HCT116 (cell line): Measurements from ENCODE around the gene PTX3. TPM values are rescaled to one million over a fixed set of nuclear protein-coding genes. Genes with fewer than 3 reads are reported as not detected.

ENCODE experiments used
- ATAC-seq: fragments of 200-7000 bp; cut with Tn5 transposase; 2 replicates; pipeline ENCODE4 v1.9.1; 2020; ENCODE audit warnings: mild to moderate bottlenecking, moderate library complexity
- BruUV-seq: library from RNA; stranded (reverse); fragments of 400-500 nt; replicated peaks from 2 replicates; lab custom pipeline; 2021; lab: Mats Ljungman, UMichigan
- CTCF ChIA-PET: fragments of 300-600 bp; sonication (Branson Sonifier 250); formaldehyde crosslinking; loops from one replicate; lab custom pipeline; 2021; ENCODE audit warnings: antibody characterized with exemption; lab: Charles Lee
- POLR2A ChIA-PET: fragments of 300-600, 350-600 bp; sonication (Branson Sonifier 250); formaldehyde crosslinking; loops from one replicate; lab custom pipeline; 2021; ENCODE audit warnings: antibody characterized with exemption; lab: Charles Lee
- RAD21 ChIA-PET, 2 experiments: fragments of 300-600 bp; sonication (Branson Sonifier 250); formaldehyde crosslinking; loops; one replicate each; lab custom pipeline; 2023; ENCODE audit warnings: low total read pairs in 2 of 2; ENCODE audit not compliant: uncharacterized antibody in 2 of 2, unreplicated experiment in 2 of 2, low non-redundant PET in 1 of 2; lab: Charles Lee
- DNase-seq: peaks from one replicate; pipeline ENCODE4 v3.0.0-alpha.2; 2010; ENCODE audit warnings: low read depth, low spot score
- H2AFZ ChIP-seq: fragments of 200-600 bp; shearing (Covaris generic), sonication (generic); 2 replicates; pipeline ENCODE4 v1.6.1; 2017; ENCODE audit warnings: low read depth, mixed run types, mixed read lengths, antibody characterized with exemption, low read length; ENCODE audit not compliant: poor library complexity, severe bottlenecking
- H3K27ac ChIP-seq: 2 replicates; pipeline ENCODE4 v1.5.1; 2012; ENCODE audit warnings: low read depth, low read length
- H3K27me3 ChIP-seq: fragments of 200-600 bp; sonication (generic); 2 replicates; pipeline ENCODE4 v1.6.1; 2016; ENCODE audit warnings: mixed run types, low read length, mixed read lengths; ENCODE audit not compliant: insufficient read depth
- H3K36me3 ChIP-seq, 2 experiments: fragments of 200-500 bp in 1 of 2; fragments of 200-600 bp in 1 of 2; sonication (Bioruptor generic) in 1 of 2; sonication (generic) in 1 of 2; 2 replicates each; pipeline versions ENCODE4 v1.5.1 to v1.6.1; 2014 to 2016; ENCODE audit warnings: low read length in 2 of 2, inconsistent platforms in 1 of 2, mixed read lengths in 1 of 2, mixed run types in 1 of 2; ENCODE audit not compliant: insufficient read depth in 2 of 2, control insufficient read depth in 1 of 2
- H3K4me1 ChIP-seq, 2 experiments: fragments of 200-600 bp in 1 of 2; sonication (generic) in 1 of 2; 2 replicates each; pipeline versions ENCODE4 v1.5.1 to v1.6.1; 2012 to 2017; ENCODE audit warnings: low read length in 2 of 2, inconsistent platforms in 1 of 2, mild to moderate bottlenecking in 1 of 2, mixed read lengths in 1 of 2, mixed run types in 1 of 2, moderate library complexity in 1 of 2; ENCODE audit not compliant: insufficient read depth in 2 of 2, control insufficient read depth in 1 of 2
- H3K4me2 ChIP-seq: fragments of 200-600 bp; sonication (generic); 2 replicates; pipeline ENCODE4 v1.6.1; 2017; ENCODE audit warnings: mixed run types, low read length, mixed read lengths
- H3K4me3 ChIP-seq, 2 experiments: fragments of 200-600 bp in 1 of 2; sonication (generic) in 1 of 2; replicated peaks in 1 of 2; 2 replicates each; pipeline ENCODE4 v1.5.1; 2011 to 2016; ENCODE audit warnings: low read length in 2 of 2, control low read depth in 1 of 2, low read depth in 1 of 2, mild to moderate bottlenecking in 1 of 2, mixed read lengths in 1 of 2, mixed run types in 1 of 2
- H3K79me2 ChIP-seq: fragments of 200-600 bp; sonication (generic); 2 replicates; pipeline ENCODE4 v1.6.1; 2017; ENCODE audit warnings: mild to moderate bottlenecking, mixed run types, low read length, moderate library complexity, mixed read lengths; ENCODE audit not compliant: insufficient read depth
- H3K9ac ChIP-seq: fragments of 200-600 bp; sonication (generic); 2 replicates; pipeline ENCODE4 v1.6.1; 2016; ENCODE audit warnings: low read length, mixed read lengths
- H3K9me2 ChIP-seq: fragments of 200-600 bp; sonication (generic), shearing (Covaris generic); 2 replicates; pipeline ENCODE4 v1.6.1; 2017; ENCODE audit warnings: mixed run types, mild to moderate bottlenecking, moderate library complexity; ENCODE audit not compliant: insufficient read depth
- H3K9me3 ChIP-seq, 2 experiments: fragments of 200-500 bp in 1 of 2; fragments of 200-600 bp in 1 of 2; sonication (Bioruptor generic) in 1 of 2; sonication (generic) in 1 of 2; 2 replicates each; pipeline ENCODE4 v1.6.1; 2014 to 2017; ENCODE audit warnings: low read length in 2 of 2, mixed read lengths in 2 of 2, inconsistent platforms in 1 of 2, low read depth in 1 of 2, mild to moderate bottlenecking in 1 of 2, mixed run types in 1 of 2, moderate library complexity in 1 of 2; ENCODE audit not compliant: control insufficient read depth in 1 of 2, insufficient read depth in 1 of 2
- H4K20me1 ChIP-seq: fragments of 200-600 bp; sonication (generic), shearing (Covaris generic); 2 replicates; pipeline ENCODE4 v1.6.1; 2017; ENCODE audit warnings: mixed run types, mild to moderate bottlenecking, moderate library complexity; ENCODE audit not compliant: insufficient read depth
- CBX3 ChIP-seq: IDR thresholded peaks from 2 replicates; pipeline ENCODE4 v1.6.1; 2012; ENCODE audit warnings: low read depth
- CEBPB ChIP-seq: IDR thresholded peaks from 2 replicates; pipeline ENCODE4 v1.6.1; 2012; ENCODE audit warnings: low read depth
- EGR1 ChIP-seq: IDR thresholded peaks from 2 replicates; pipeline ENCODE4 v1.6.1; 2012; ENCODE audit warnings: low read depth
- ELF1 ChIP-seq: IDR thresholded peaks from 2 replicates; pipeline ENCODE4 v1.6.1; 2012; ENCODE audit warnings: low read depth, borderline replicate concordance
- RAD21 ChIP-seq: IDR thresholded peaks from 2 replicates; pipeline ENCODE4 v1.6.1; 2012; ENCODE audit warnings: low read depth, mild to moderate bottlenecking
- SIN3A ChIP-seq: IDR thresholded peaks from 2 replicates; pipeline ENCODE4 v1.6.1; 2012; ENCODE audit warnings: low read depth
- SRF ChIP-seq: IDR thresholded peaks from 2 replicates; pipeline ENCODE4 v1.6.1; 2012; ENCODE audit warnings: low read depth
- ZNF274 ChIP-seq: fragments of 200-500 bp; sonication (Bioruptor generic); IDR thresholded peaks from 2 replicates; pipeline ENCODE4 v1.6.1; 2014; ENCODE audit warnings: mild to moderate bottlenecking, low read depth, low read length, inconsistent platforms
- intact Hi-C: fragments of 100-400 bp; cut with micrococcal nuclease; formaldehyde crosslinking; loops from 2 replicates; pipeline ENCODE4 v1.10.0; 2022
- total RNA-seq: library from RNA; stranded (reverse); gene quantifications from one replicate; pipeline ENCODE4 v1.2.1, GENCODE V29; 2021; ENCODE audit not compliant: unreplicated experiment
- TF ChIP-seq, protein P1 (sequence below): IDR thresholded peaks from 2 replicates; pipeline ENCODE4 v1.6.1; 2012
- TF ChIP-seq, protein P2 (sequence below), 3 experiments: fragments of 200-600 bp in 1 of 3; sonication (generic) in 1 of 3; IDR thresholded peaks in 2 of 3; conservative IDR thresholded peaks in 1 of 3; 2 replicates each; pipeline ENCODE4 v1.5.1; 2012 to 2017; ENCODE audit warnings: low read depth in 2 of 3, low read length in 2 of 3, antibody characterized with exemption in 1 of 3, borderline replicate concordance in 1 of 3, control low read depth in 1 of 3, mild to moderate bottlenecking in 1 of 3, mixed read lengths in 1 of 3, mixed run types in 1 of 3, moderate library complexity in 1 of 3; ENCODE audit not compliant: insufficient read depth in 1 of 3
- TF ChIP-seq, protein P3 (sequence below): IDR thresholded peaks from 2 replicates; pipeline ENCODE4 v1.6.1; 2012; ENCODE audit warnings: low read depth

Gene PTX3
- total RNA-seq, 1 experiment from 2014 or later = 0.37 TPM

DNA sequence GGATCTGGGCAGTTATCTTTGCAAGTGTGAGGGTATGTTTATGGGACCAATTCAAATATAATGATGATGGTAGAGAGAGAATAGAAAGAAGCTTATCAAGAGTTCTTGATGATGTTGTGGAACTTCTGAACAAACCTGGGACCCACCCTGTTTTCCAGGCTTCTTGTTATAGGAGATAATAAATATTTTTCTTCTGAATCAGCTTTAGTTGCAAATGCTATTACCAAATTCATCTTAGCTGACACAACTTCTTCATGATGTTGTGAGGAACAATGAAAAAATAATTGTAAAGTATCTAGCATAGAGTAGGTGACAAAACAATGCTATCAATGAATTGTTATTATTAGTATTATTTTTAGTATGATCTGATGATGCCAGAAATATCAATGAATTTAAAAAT, 43.5 kb upstream of the PTX3 start:
- TF ChIP-seq SIN3A (no peak), CBX3 (no peak), EGR1 (no peak), SRF (no peak), ELF1 (no peak), ZNF274 (no peak), RAD21 (no peak), CEBPB (no peak)
- TF ChIP-seq, protein P1, sequence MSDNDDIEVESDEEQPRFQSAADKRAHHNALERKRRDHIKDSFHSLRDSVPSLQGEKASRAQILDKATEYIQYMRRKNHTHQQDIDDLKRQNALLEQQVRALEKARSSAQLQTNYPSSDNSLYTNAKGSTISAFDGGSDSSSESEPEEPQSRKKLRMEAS = no peak
- TF ChIP-seq, protein P2, sequence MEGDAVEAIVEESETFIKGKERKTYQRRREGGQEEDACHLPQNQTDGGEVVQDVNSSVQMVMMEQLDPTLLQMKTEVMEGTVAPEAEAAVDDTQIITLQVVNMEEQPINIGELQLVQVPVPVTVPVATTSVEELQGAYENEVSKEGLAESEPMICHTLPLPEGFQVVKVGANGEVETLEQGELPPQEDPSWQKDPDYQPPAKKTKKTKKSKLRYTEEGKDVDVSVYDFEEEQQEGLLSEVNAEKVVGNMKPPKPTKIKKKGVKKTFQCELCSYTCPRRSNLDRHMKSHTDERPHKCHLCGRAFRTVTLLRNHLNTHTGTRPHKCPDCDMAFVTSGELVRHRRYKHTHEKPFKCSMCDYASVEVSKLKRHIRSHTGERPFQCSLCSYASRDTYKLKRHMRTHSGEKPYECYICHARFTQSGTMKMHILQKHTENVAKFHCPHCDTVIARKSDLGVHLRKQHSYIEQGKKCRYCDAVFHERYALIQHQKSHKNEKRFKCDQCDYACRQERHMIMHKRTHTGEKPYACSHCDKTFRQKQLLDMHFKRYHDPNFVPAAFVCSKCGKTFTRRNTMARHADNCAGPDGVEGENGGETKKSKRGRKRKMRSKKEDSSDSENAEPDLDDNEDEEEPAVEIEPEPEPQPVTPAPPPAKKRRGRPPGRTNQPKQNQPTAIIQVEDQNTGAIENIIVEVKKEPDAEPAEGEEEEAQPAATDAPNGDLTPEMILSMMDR (IDR thresholded peaks at IDR 0.05 in 2 of 3, conservative IDR thresholded peaks at IDR 0.05 in 1 of 3; ENCODE audit: borderline replicate concordance in 1 of 3, insufficient read depth in 1 of 3, low read depth in 2 of 3, low read length in 2 of 3) = no peak
- TF ChIP-seq, protein P3, sequence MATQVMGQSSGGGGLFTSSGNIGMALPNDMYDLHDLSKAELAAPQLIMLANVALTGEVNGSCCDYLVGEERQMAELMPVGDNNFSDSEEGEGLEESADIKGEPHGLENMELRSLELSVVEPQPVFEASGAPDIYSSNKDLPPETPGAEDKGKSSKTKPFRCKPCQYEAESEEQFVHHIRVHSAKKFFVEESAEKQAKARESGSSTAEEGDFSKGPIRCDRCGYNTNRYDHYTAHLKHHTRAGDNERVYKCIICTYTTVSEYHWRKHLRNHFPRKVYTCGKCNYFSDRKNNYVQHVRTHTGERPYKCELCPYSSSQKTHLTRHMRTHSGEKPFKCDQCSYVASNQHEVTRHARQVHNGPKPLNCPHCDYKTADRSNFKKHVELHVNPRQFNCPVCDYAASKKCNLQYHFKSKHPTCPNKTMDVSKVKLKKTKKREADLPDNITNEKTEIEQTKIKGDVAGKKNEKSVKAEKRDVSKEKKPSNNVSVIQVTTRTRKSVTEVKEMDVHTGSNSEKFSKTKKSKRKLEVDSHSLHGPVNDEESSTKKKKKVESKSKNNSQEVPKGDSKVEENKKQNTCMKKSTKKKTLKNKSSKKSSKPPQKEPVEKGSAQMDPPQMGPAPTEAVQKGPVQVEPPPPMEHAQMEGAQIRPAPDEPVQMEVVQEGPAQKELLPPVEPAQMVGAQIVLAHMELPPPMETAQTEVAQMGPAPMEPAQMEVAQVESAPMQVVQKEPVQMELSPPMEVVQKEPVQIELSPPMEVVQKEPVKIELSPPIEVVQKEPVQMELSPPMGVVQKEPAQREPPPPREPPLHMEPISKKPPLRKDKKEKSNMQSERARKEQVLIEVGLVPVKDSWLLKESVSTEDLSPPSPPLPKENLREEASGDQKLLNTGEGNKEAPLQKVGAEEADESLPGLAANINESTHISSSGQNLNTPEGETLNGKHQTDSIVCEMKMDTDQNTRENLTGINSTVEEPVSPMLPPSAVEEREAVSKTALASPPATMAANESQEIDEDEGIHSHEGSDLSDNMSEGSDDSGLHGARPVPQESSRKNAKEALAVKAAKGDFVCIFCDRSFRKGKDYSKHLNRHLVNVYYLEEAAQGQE = no peak
- Histone ChIP-seq H3K9me3 (no peaks in the 10 kb centered on the region), H3K4me3 (no peak overlapping the region), H3K4me1 (no peaks in the 10 kb centered on the region), H3K9ac (no peak overlapping the region), H3K4me2 (no peak overlapping the region), H3K79me2 (no peaks in the 10 kb centered on the region), H2AFZ (no peak overlapping the region), H4K20me1 (no peaks in the 10 kb centered on the region), H3K27ac (no peak overlapping the region), H3K9me2 (no peaks in the 10 kb centered on the region), H3K27me3 (no peaks in the 10 kb centered on the region), H3K36me3 (no peaks in the 10 kb centered on the region)
- BruUV-seq = no TSS peak
- ChIA-PET POLR2A (no interaction called here), CTCF (no interaction called here), RAD21 (no interaction called here)
- DNase-seq (no peak), ATAC-seq (no peak)
- intact Hi-C loops = no loop called here
